Heart left ventricle (tissue), 16 donors: Measurements from ENCODE around the gene RPP25L. TPM values are rescaled to one million over a fixed set of nuclear protein-coding genes. Genes with fewer than 3 reads are reported as not detected.

Experiments used
- ATAC-seq, 4 donors: fragments of 200-7000 bp; cut with Tn5 transposase; one replicate each; pipeline ENCODE4 v1.9.1; 2020 to 2022; ENCODE audit warnings: moderate library complexity in 4 of 4, mild to moderate bottlenecking in 3 of 4, moderate number of reproducible peaks in 1 of 4
- DNase-seq, 5 donors: peaks; one replicate each; pipeline ENCODE4 v3.0.0-alpha.2; 2020
- H3K27ac ChIP-seq, 12 donors: fragments of 200-600 bp; sonication (generic) in 4 of 12; one replicate each; pipeline versions ENCODE4 v1.5.0 to v1.8.0; 2016 to 2022; ENCODE audit warnings: mild to moderate bottlenecking in 2 of 12
- H3K27me3 ChIP-seq, 9 donors: fragments of 200-600 bp; sonication (generic) in 2 of 9; one replicate each; pipeline versions ENCODE4 v1.5.1 to v1.8.0; 2016 to 2022; ENCODE audit warnings: mild to moderate bottlenecking in 3 of 9
- H3K36me3 ChIP-seq, 9 donors: fragments of 200-600 bp; sonication (generic) in 2 of 9; one replicate each; pipeline versions ENCODE4 v1.5.0 to v1.8.0; 2018 to 2022; ENCODE audit warnings: mild to moderate bottlenecking in 2 of 9
- H3K4me1 ChIP-seq, 12 donors: fragments of 200-600 bp; sonication (generic) in 4 of 12; one replicate each; pipeline versions ENCODE4 v1.5.0 to v1.8.0; 2016 to 2022; ENCODE audit warnings: mild to moderate bottlenecking in 3 of 12
- H3K4me3 ChIP-seq, 12 donors: fragments of 200-600 bp; sonication (generic) in 4 of 12; one replicate each; pipeline versions ENCODE4 v1.5.0 to v1.8.0; 2017 to 2022; ENCODE audit warnings: mild to moderate bottlenecking in 9 of 12, moderate library complexity in 4 of 12
- H3K9me3 ChIP-seq, 12 donors: fragments of 200-600 bp; sonication (generic) in 4 of 12; one replicate each; pipeline versions ENCODE4 v1.5.0 to v1.8.0; 2016 to 2022; ENCODE audit warnings: mild to moderate bottlenecking in 1 of 12
- POLR2A ChIP-seq, 2 donors: fragments of 450-650 bp; IDR thresholded peaks; one replicate each; pipeline ENCODE4 v1.6.1; 2017; ENCODE audit warnings: antibody characterized with exemption in 2 of 2, mild to moderate bottlenecking in 2 of 2, moderate library complexity in 2 of 2
- WGBS, 4 donors: extraction: QIAGEN DNeasy Blood & Tissue Kit in 2 of 4; methylation state at CpG; one replicate each; pipeline versions ENCODE4 v1.1.5 to v1.1.7; 2013 to 2018; 5-methylcytosine and 5-hydroxymethylcytosine counted together
- intact Hi-C, 10 donors: fragments of 100-400 bp; cut with DNase I; formaldehyde crosslinking; loops; one replicate each; pipeline versions ENCODE4 v1.11.1 to v1.14.2; 2022
- polyA plus RNA-seq, 2 donors: library from polyadenylated mRNA; stranded (reverse); fragments of 200-250 nt; gene quantifications; one replicate each; pipeline ENCODE4 v1.2.3, GENCODE V29; 2013
- total RNA-seq, 9 donors: library from RNA; depleted of rRNA in 2 of 9; stranded (reverse); fragments of >200 nt in 2 of 9; fragmentation: NEBNext Ultra II Directional in 3 of 9; extraction: Animal tissue kit (Norgen Biotek cat#: 25700) in 3 of 9; gene quantifications; one replicate each; pipeline versions ENCODE4 v1.1.0 to v1.2.4, GENCODE V29; 2016 to 2023
- TF ChIP-seq, protein P1 (sequence below), 12 donors: fragments of 200-600 bp; sonication (generic) in 4 of 12; IDR thresholded peaks; one replicate each; pipeline versions ENCODE4 v1.5.0 to v1.8.0; 2018 to 2022; ENCODE audit warnings: antibody characterized with exemption in 12 of 12, mild to moderate bottlenecking in 5 of 12
- donor health status: ischemic (EF 13 %, LVEDD 7.1; RV severe dilation, severe dysfunction).
- donor health status: healthy with polysubstance abuse.
- donor health status: DM: no; HTN: yes; CAD: no.
- donor health status: DM: no; HTN: no; CAD: no.
- donor health status: ischemic (EF 25% LVEDD 6.9; RV normal size, moderate dysfunction).
- donor health status: ischemic (EF 25% LVEDD 5.7; RV mildly dilated, moderate dysfunction).
- donor health status: healthy.
- donor health status: DM: yes; HTN: yes; CAD: no.
- donor health status: ischemic (EF 35%, LVEDD 5.7; RV mildly dilated, moderate dysfunction).
- donor health status: nonischemic (EF 11% LVEDD 7.7; RV severe dilation, severe dysfunction).
- donor health status: DM: yes; HTN: yes; CAD: no.
- donor health status: PGD.
- donor health status: ischemic (EF 29% LVEDD 5.4; RV normal size, mild dysfunction).
- donor health status: nonischemic (EF 23%, LVEDD 6.1; RV moderate dilation, normal function).

The RPP25L gene
- total and polyA plus RNA-seq, 11 donors, result 22.5 to 79.2 (median 38.3) TPM

DNA sequence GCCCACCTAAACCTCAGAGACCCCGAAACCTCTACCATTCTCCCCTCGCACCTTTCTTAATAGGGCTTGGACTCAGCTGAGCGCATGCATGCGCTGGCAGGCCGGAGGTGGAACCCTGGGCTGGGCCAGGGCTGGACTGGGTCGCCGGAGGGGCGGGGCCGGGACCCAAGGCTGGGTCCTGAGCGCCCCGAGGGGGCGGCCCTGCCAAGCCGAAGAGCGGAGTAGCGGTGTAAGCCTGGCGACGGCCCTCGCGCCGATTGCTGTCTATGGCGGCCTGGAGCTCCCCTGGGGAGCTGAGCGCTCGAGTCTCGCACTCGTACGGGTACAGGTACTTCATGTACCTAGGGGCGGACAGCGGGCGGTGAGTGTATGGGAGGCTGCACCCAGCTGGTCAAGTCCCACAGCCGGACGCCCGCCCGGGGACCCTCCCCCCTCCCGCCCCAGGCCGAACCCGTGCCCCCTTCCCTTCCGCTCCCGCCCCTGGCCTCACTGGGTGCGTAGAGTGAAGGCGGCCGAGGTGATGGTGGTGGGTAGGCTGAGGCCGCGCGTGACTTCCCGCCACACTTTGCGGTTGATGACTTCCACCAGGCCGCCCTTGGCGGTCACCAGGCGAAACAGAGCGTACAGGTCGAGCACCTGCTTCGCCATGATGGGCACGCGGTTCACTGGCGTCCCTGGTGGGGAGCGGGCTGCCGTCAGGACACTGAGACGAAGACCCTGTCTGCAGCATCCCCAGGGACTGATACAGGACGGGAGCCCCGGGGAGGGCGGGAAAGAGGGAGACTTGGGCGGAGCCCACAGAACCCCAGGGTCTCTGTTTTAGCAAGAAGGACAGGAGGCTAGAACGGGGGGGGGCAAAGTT, 11.7 kb upstream of the RPP25L start:
- peak overlapping the region in 5 of 12 donors; percentile 3 to 28 (median 8) for H3K4me3 ChIP-seq
- intact Hi-C loops, result no loop called here
- H3K27ac ChIP-seq, result no peak overlapping the region
- WGBS, 4 donors, result 11 to 23% (median 17%) methylated on average over 22 to 63 of the region's 63 CpGs
- no peak for TF ChIP-seq POLR2A (IDR thresholded peaks at IDR 0.05)
- TF ChIP-seq, protein P1, sequence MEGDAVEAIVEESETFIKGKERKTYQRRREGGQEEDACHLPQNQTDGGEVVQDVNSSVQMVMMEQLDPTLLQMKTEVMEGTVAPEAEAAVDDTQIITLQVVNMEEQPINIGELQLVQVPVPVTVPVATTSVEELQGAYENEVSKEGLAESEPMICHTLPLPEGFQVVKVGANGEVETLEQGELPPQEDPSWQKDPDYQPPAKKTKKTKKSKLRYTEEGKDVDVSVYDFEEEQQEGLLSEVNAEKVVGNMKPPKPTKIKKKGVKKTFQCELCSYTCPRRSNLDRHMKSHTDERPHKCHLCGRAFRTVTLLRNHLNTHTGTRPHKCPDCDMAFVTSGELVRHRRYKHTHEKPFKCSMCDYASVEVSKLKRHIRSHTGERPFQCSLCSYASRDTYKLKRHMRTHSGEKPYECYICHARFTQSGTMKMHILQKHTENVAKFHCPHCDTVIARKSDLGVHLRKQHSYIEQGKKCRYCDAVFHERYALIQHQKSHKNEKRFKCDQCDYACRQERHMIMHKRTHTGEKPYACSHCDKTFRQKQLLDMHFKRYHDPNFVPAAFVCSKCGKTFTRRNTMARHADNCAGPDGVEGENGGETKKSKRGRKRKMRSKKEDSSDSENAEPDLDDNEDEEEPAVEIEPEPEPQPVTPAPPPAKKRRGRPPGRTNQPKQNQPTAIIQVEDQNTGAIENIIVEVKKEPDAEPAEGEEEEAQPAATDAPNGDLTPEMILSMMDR (IDR thresholded peaks at IDR 0.05), result no peak
- no peaks in the 10 kb centered on the region for H3K9me3 ChIP-seq
- DNase-seq (peak in 1 of 5 donors; percentile 64), ATAC-seq (no peak)
- peaks cover 0 to 37% (median 25%) of the 10 kb centered on the region in 12 donors for H3K4me1 ChIP-seq
- H3K36me3 ChIP-seq, result peaks cover 0 to 2% (median 1%) of the 10 kb centered on the region in 9 donors
- peaks cover 39 to 72% (median 68%) of the 10 kb centered on the region in 9 donors for H3K27me3 ChIP-seq

DNA sequence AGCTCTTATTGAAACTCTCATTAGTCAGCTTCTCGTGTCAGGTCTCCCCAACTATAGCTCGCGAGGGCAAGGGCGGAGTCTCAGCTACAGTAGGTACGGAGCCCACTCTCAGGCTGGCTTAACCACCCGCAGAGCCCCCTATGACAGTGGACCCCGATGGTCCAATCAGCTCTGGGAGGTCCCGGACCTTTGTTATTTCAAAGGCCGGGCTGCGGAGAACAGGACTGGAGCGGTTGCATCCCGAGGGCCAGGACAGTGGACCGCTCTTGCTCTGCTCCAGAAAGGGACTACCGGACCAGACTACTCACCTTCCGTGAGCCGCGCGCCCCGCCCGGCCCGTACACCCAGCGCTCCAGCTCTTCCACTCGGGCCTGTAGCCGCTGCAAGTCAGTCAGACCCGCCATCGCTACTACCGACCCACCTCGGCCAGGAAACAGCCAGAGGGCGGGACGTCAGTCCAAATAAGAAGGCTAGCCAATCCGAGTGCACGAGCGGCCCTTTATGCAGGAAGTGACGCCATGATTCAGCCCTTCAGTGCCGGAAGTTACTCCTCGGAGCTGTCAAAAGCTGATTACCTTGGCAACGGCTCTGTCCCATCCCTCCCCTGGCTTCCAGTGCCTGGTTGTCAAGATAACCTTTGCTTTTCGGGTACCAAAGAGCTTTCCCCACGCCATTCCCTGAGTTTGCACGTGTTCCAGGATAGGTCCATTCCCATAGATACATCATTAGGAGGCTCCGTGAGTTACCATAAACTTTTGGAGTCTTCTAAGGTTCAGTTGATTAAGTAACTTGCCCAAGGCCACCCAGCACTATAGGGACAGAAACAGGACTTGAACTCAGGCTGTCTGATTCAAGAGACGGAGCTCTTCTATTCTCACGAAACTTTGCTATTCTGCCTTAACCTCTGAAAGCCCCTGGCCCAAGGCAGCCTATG, 8.4 kb upstream of the RPP25L start, which contains the start of gene DCTN3:
TSS of gene DCTN3 (minus strand) at position 435 of the 934 bp plus-strand sequence. CDS start at position 404, 31 bp downstream.
- H3K27me3 ChIP-seq, result peaks cover 15 to 39% (median 35%) of the 10 kb centered on the region in 9 donors
- no peaks in the 10 kb centered on the region for H3K9me3 ChIP-seq
- TF ChIP-seq POLR2A (IDR thresholded peaks at IDR 0.05), result peak in 1 of 2 donors; percentile 38
- TF ChIP-seq, protein P1 (IDR thresholded peaks at IDR 0.05), result peak in 1 of 12 donors; percentile 34
- DNase-seq, result peak; percentile 93 to 96 (median 94)
- intact Hi-C loops, result no loop called here
- peaks cover 0 to 35% (median 34%) of the 10 kb centered on the region in 9 donors for H3K36me3 ChIP-seq
- H3K27ac ChIP-seq, result peak within 1 kb of the TSS in 7 of 12 donors; percentile 37 to 75 (median 51)
- peak within 1 kb of the TSS; percentile 63 to 99 (median 79) for H3K4me3 ChIP-seq
- 4 to 12% (median 5%) methylated on average over 17 to 43 of the region's 43 CpGs for WGBS, 4 donors
- ATAC-seq, result peak; percentile 97 to 99 (median 98)
- H3K4me1 ChIP-seq, result peaks cover 0 to 33% (median 20%) of the 10 kb centered on the region in 12 donors

DNA sequence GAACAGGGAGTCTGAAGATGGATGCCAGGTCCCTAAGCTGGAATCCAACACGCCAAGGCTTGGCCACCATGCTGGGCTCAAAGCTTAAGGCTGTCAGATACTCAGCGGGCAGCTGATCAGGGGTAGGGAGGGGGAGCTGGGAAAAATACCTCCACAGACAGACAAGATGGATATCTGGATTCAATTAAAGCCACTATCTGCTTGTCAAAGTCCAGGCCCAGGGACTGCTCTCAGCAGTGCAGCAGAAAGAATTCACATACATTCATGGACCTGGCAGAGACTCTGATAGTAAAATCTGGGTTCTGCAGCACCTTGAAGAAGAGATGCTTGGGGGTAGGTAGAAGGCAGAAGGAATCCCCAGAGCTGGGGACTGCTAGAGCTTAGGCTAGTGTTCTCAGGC, 3.2 kb upstream of the RPP25L start:
- intact Hi-C loops, result loop anchor here in 1 of 10 donors (10.0 kb wide), 1 partner anchor 160 kb away; the partner anchor contains the start of genes DNAI1 and FAM219A
- peaks cover 0 to 55% (median 50%) of the 10 kb centered on the region in 9 donors for H3K36me3 ChIP-seq
- no peaks in the 10 kb centered on the region for H3K27me3 ChIP-seq
- H3K27ac ChIP-seq, result no peak overlapping the region
- no peaks in the 10 kb centered on the region for H3K9me3 ChIP-seq
- H3K4me1 ChIP-seq, result peaks cover 0 to 37% (median 31%) of the 10 kb centered on the region in 12 donors
- no peak for TF ChIP-seq POLR2A (IDR thresholded peaks at IDR 0.05)
- TF ChIP-seq, protein P1 (IDR thresholded peaks at IDR 0.05), result no peak
- ATAC-seq (no peak), DNase-seq (no peak)
- H3K4me3 ChIP-seq, result no peak overlapping the region
- WGBS, 4 donors, result 87 to 95% (median 91%) methylated on average over 2 of the region's 2 CpGs
